WTC11 (cell line): ENCODE data around the gene SLC1A3.

Experiments
- JAZF1 ChIP-seq: fragments of 250-450 bp; sonication (Bioruptor Pico); IDR thresholded peaks from 2 replicates; pipeline ENCODE4 v1.9.0; 2021; ENCODE audit warnings: moderate library complexity, mild to moderate bottlenecking, inconsistent platforms
- TCF7 ChIP-seq: sonication (generic); formaldehyde crosslinking; IDR thresholded peaks from 2 replicates; pipeline ENCODE4 v1.8.0; 2022; ENCODE audit warnings: mild to moderate bottlenecking, low read depth, missing genetic modification reagents, moderate library complexity
- TF ChIP-seq, protein P1 (sequence below): fragments of 200-600 bp; IDR thresholded peaks from 2 replicates; pipeline ENCODE4 v1.8.0; 2022; ENCODE audit warnings: antibody characterized with exemption
- TF ChIP-seq, protein P2 (sequence below): sonication (generic); formaldehyde crosslinking; IDR thresholded peaks from 2 replicates; pipeline ENCODE4 v1.8.1; 2022; ENCODE audit warnings: low read depth, missing genetic modification reagents, borderline replicate concordance
- TF ChIP-seq, protein P3 (sequence below): sonication (generic); formaldehyde crosslinking; IDR thresholded peaks from 2 replicates; pipeline ENCODE4 v1.8.1; 2023; ENCODE audit warnings: mild to moderate bottlenecking, missing genetic modification reagents, moderate library complexity

DNA sequence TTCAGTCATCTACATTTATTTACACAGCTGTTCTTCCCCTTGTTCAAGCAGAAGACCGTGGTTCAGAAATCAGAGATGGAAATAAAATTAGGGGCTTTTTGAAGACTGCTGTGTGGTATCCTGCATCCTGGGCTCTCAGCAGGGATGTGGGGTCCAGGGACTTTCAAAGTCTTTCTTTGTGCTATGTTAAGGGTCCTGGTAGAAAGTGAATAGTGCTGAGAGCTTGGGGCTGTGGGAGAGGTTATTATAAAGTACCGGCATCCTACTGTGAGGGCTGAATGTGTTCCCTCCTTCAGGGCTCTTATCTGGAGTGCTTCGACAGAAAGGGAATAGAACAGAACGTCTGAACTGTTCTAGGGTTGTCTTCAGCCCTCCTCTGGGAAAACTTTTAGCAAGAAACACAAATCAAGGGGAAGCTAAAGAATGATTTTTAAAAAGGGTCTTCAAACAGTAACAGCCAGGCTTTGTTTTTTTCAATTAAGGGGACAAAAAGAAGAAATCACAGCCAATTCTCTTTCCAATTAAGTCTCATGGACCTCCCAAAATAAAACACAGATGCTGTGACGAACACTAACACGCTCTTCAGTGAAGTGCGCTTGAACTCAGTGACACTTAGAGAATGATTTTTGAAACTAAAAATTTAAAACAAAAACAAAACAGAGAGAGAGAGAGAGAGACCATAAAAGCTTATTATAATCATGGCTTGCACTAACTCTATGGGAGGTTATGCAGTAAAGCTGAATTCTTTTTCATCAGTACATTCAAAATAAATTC is 15.7 kb upstream of the SLC1A3 start:
- TF ChIP-seq TCF7 (CRISPR knock-in tag) (no peak), JAZF1 (CRISPR knock-in tag) (no peak)
- TF ChIP-seq, protein P1, sequence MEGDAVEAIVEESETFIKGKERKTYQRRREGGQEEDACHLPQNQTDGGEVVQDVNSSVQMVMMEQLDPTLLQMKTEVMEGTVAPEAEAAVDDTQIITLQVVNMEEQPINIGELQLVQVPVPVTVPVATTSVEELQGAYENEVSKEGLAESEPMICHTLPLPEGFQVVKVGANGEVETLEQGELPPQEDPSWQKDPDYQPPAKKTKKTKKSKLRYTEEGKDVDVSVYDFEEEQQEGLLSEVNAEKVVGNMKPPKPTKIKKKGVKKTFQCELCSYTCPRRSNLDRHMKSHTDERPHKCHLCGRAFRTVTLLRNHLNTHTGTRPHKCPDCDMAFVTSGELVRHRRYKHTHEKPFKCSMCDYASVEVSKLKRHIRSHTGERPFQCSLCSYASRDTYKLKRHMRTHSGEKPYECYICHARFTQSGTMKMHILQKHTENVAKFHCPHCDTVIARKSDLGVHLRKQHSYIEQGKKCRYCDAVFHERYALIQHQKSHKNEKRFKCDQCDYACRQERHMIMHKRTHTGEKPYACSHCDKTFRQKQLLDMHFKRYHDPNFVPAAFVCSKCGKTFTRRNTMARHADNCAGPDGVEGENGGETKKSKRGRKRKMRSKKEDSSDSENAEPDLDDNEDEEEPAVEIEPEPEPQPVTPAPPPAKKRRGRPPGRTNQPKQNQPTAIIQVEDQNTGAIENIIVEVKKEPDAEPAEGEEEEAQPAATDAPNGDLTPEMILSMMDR = no peak
- TF ChIP-seq, protein P2, sequence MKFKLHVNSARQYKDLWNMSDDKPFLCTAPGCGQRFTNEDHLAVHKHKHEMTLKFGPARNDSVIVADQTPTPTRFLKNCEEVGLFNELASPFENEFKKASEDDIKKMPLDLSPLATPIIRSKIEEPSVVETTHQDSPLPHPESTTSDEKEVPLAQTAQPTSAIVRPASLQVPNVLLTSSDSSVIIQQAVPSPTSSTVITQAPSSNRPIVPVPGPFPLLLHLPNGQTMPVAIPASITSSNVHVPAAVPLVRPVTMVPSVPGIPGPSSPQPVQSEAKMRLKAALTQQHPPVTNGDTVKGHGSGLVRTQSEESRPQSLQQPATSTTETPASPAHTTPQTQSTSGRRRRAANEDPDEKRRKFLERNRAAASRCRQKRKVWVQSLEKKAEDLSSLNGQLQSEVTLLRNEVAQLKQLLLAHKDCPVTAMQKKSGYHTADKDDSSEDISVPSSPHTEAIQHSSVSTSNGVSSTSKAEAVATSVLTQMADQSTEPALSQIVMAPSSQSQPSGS (CRISPR knock-in tag) = no peak
- TF ChIP-seq, protein P3, sequence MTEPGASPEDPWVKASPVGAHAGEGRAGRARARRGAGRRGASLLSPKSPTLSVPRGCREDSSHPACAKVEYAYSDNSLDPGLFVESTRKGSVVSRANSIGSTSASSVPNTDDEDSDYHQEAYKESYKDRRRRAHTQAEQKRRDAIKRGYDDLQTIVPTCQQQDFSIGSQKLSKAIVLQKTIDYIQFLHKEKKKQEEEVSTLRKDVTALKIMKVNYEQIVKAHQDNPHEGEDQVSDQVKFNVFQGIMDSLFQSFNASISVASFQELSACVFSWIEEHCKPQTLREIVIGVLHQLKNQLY (CRISPR knock-in tag) = no peak
